HG02973 (cell line): ENCODE measurements around the gene FOS.

ENCODE experiments used
- ATAC-seq: cut with Tn5 transposase; IDR thresholded peaks from one replicate; pipeline ENCODE4 v1.9.1; 2021; ENCODE audit warnings: moderate library complexity; ENCODE audit not compliant: unreplicated experiment

FOS gene

DNA sequence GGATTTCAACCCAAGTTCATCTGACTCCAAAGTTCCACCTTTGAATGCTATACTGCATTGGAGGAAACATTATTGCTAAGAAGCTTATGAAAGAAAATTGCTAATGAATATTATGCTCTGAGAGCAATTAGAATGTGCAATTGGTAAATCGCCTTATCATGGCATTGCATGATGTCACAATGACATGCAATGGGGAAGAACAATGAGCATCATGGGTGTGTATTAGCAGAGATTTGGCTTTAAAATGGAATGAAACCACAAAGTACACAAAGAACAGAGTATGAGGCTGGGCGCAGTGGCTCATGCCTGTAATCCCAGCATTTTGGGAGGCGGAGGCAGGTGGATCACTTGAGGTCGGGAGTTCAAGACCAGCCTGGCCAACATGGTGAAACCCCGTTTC is 34.7 kb downstream of the FOS start:
- no peak for ATAC-seq

DNA sequence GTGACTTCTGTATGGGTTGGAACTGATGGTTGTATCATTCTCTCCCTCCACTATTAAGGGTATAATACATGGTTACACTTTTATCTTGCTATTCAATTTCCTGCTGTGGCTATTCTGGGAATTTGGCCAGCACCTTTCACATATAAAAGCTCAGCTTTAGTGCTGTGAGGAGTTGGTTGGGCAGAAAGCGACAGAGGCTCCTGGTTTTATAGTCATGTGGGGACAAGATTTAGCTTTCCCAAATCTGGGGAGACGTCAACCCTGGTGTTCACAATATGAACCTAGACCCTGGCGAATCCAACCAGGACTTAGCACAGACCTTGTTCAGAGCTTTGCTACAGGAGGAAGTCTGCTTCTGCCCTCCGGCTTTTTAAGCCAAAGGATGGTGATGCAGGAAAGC is 36.5 kb downstream of the FOS start:
- no peak for ATAC-seq

DNA sequence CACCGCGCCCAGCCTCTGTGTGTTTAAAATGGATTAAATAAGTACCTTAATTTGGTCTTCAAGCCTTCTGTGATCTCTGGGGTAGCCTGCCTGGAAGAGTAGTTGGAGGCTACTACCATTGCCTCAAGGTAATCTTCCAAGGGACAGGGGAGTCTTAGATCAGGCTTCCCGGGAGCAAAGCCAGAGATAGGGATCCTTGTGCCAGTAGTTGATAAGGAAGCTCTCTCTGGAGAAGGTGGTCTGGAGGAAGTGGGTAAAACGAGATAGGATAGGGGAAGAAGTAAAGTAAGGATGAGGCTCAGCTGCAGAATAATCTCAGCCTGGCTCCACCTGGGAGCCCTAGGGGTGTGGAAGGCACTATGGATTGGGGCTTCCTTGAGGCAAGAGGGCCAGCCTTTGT is 38.5 kb downstream of the FOS start:
- ATAC-seq: no peak

DNA sequence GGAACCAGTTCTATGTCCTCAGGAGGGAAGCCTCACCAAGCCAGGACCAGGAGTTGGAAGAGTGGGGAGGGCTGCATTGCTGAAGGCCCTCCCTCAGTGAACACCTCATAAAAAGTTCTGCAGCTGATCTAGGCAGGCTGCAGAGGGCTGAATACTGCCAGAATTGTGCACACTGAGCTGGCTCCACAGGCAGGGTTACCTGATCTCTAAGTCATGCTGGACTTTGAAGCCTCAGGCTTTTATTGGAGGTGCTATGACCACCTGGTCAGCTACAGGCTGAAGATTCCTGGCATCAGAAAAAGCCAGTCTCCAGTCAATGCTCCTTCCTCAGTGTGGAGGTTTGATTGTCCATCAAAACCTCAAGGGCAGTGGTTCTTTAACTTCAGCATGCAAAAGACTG is 39.7 kb downstream of the FOS start:
- ATAC-seq: no peak

DNA sequence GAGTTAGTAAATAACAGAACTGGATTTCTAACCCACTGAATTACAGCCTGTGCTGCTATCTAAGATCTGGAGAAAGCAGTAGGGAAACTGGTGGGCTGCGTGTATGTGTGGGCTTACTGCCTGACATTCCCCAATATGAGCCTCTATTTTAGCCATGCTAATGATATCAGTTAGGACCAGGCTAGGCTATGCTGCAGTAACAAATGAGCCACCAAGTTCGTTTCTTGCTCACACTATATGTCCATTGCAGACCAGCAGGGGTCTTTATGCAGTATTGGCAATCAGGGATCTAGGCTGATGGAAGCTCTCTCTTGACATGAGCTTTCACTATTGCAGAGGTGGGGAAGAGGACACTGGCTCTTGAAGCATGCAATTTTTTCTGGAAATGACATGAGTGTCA is 40.4 kb downstream of the FOS start:
- no peak for ATAC-seq

DNA sequence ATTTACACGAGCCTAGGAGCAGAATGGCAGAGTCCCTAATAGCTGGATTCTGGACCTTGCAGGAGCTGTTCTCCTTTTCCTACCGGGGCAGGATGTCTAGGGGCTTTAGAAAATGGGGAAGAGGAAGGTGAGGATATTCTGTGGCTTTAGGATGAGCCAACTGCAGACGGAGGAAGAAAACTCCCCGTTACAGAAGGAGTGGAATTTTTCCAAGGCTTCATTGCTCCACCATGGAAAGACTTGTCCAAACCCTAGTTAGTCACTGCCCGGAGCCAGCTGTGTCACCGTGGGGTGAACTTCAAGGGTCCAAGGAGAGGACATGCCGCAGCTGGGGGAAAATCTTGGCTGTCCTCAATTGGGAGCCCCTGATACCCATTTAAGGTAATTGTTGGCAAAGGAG is 41.6 kb downstream of the FOS start:
- ATAC-seq: no peak

DNA sequence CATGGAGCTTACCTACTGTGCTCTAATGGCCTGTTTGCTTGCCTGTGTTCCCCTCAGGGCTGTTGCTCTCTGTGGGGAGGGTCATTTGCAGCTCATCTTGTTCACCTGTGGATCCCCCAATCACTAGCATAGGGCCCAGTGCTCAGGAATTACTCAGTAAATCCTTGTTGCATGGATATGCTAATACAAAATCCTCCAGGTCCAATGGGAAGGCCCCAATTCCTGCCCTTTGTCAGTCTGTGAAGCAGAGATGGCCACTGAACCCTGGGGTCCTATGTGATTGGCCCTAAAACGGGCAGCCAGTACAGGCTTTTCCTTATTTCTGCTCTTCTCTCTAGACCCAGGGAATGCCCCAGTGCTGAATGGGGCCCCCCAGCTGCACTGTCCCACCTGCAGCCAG is 44.1 kb downstream of the FOS start:
- no peak for ATAC-seq

DNA sequence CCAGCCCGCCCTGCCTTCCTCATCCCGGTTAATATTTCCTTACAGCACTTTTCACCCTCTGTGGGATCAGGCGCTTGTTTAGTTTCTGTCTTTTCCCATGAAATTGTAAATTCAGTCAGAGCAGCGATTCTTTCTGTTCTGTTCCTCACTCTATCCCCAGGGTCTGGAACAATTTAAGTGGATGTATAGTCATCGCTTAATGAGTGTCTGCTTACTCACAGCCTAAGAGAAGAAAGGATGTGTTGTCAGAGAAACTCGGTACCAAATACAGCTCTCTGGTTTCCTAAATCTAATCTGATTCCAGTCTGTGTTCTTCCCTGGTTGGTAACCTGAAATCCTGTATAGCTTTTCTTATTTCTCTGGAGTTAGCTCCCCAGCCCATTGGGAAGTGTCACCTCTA is 44.9 kb downstream of the FOS start:
- no peak for ATAC-seq

DNA sequence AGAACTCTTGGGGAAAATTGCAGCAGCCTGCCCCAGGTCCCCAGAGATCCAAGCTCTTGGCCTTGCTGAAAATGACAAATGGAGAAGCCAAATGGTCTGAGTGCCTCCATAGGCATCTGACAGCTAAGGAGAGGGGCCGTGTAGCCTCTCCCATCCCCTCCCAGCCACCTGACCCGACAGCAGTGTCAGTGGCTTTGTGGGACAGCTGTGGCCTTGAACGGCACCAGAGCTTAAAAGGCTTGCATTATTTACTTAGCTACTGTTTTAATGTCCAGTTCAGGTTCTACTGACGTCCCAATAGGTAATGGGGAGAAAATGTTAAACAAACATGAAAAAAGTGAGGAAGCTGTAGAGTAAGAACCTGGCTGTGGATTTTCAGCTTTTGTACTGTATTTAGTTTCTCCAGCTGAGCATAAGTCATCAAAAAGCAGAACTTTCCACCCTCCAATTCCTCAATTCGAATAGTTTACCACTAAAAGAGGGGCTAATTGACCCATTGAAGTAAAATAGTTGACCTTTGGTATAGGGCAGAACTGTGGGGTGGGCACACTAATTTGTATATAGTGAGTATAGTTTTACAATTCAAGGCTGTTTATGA is 50.0 kb downstream of the FOS start:
- no peak for ATAC-seq

DNA sequence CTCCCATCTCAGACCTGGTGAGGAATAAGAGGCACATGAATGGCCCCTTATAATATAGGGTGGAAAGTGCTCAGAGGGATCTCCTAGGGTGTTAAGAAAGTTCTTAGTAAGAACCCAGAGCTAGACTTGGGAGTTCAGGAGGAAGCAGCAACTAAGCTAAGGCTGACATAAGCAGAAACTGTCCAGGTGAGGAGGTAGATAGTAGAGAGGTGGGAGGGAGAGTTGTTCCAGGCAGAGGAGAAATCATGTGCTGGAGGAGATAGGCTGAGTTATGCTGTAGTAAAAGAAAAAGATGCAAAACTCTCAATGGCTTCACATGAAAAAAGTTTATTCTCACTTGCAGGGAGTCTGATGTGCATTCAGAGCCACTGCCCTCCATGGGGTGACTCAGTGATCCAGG is 50.7 kb downstream of the FOS start:
- no peak for ATAC-seq

DNA sequence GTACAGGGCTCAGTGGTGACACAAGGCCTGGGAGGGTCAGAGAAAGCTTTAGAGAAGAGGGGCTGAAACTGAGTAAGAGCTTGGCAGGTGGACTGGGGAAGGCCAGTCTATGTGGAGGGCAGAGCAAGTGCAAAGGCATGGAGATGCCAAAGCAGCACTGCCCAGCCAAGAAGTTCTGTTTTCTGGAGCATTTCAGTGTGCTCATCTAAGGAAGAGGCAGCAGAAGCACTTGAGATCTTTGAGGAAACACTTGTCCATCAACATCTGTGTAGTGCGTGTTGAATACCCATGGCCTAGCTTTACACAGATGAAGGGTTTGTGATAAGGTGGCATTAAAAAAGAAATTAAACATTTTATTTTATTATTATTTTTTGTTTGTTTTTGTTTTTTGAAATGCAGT is 52.8 kb downstream of the FOS start:
- no peak for ATAC-seq
